Measurements from ENCODE around the gene HPX. TPM values are rescaled to one million over a fixed set of nuclear protein-coding genes. Genes with fewer than 3 reads are reported as not detected.

The HPX gene
- total and polyA plus RNA-seq, 2 of the 13 experiments (the other 11 are each of a cell fraction or from before 2014, with no cell fraction given) = 9.2 to 57.4 TPM

GRCh38 chr11:6440906-6441358 is at the start of gene HPX (continued):
- TF ChIP-seq, protein P1, sequence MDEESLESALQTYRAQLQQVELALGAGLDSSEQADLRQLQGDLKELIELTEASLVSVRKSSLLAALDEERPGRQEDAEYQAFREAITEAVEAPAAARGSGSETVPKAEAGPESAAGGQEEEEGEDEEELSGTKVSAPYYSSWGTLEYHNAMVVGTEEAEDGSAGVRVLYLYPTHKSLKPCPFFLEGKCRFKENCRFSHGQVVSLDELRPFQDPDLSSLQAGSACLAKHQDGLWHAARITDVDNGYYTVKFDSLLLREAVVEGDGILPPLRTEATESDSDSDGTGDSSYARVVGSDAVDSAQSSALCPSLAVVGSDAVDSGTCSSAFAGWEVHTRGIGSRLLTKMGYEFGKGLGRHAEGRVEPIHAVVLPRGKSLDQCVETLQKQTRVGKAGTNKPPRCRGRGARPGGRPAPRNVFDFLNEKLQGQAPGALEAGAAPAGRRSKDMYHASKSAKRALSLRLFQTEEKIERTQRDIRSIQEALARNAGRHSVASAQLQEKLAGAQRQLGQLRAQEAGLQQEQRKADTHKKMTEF (CRISPR knock-in tag; IDR thresholded peaks at IDR 0.05) = peak; percentile 69; the same call in 1 of the 2 replicates
- TF ChIP-seq BORCS8-MEF2B (CRISPR knock-in tag; IDR thresholded peaks at IDR 0.05) (no peak), ZNF160 (CRISPR knock-in tag; IDR thresholded peaks at IDR 0.05) (0 out of 2 replicates have a peak, but pooled peaks have one; percentile 58), ISX (CRISPR knock-in tag; conservative IDR thresholded peaks at IDR 0.05) (no peak), NFKBIZ (CRISPR knock-in tag; IDR thresholded peaks at IDR 0.05) (peak; percentile 46; the same call in 1 of the 2 replicates), MXD4 (CRISPR knock-in tag; IDR thresholded peaks at IDR 0.05) (no peak; the same call in 1 of the 2 replicates), RELA (CRISPR knock-in tag; IDR thresholded peaks at IDR 0.05) (no peak), ARHGAP35 (CRISPR knock-in tag; IDR thresholded peaks at IDR 0.05; ENCODE audit: borderline replicate concordance) (no peak), NR2F2 (IDR thresholded peaks at IDR 0.05; ENCODE audit: borderline replicate concordance, low read depth) (peak; percentile 72; the same call in 1 of the 2 replicates), EP300 (IDR thresholded peaks at IDR 0.05; ENCODE audit: low read depth in 2 of 2, low read length in 2 of 2) (peak; percentile 54 to 86; a peak in 3 of 4 replicates), EP300 (CRISPR knock-in tag; IDR thresholded peaks at IDR 0.05; ENCODE audit: borderline replicate concordance) (peak; percentile 78), ZNF224 (CRISPR knock-in tag; IDR thresholded peaks at IDR 0.05) (no peak), ZNF615 (CRISPR knock-in tag; IDR thresholded peaks at IDR 0.05; ENCODE audit: borderline replicate concordance) (0 out of 2 replicates have a peak, but pooled peaks have one; percentile 22), MYPOP (CRISPR knock-in tag; IDR thresholded peaks at IDR 0.05) (peak; percentile 49; the same call in 1 of the 2 replicates), YEATS4 (CRISPR knock-in tag; IDR thresholded peaks at IDR 0.05; ENCODE audit: borderline replicate concordance) (no peak), ZFP82 (CRISPR knock-in tag; IDR thresholded peaks at IDR 0.05; ENCODE audit: borderline replicate concordance) (0 out of 2 replicates have a peak, but pooled peaks have one; percentile 18), KDM4B (CRISPR knock-in tag; IDR thresholded peaks at IDR 0.05) (peak; percentile 72; the same call in 1 of the 2 replicates), SRF (IDR thresholded peaks at IDR 0.05; ENCODE audit: low read depth, low read length) (no peak), FOXA3 (CRISPR knock-in tag; IDR thresholded peaks at IDR 0.05) (peak; percentile 87), HIC2 (CRISPR knock-in tag; IDR thresholded peaks at IDR 0.05; ENCODE audit: low read depth) (0 out of 2 replicates have a peak, but pooled peaks have one; percentile 54), ISL2 (CRISPR knock-in tag; IDR thresholded peaks at IDR 0.05) (0 out of 2 replicates have a peak, but pooled peaks have one; percentile 43), ZNF234 (CRISPR knock-in tag; conservative IDR thresholded peaks at IDR 0.05) (no peak), SOX5 (CRISPR knock-in tag; IDR thresholded peaks at IDR 0.05; ENCODE audit: borderline replicate concordance) (peak; percentile 53; the same call in 1 of the 2 replicates), NCOR1 (IDR thresholded peaks at IDR 0.05; ENCODE audit: borderline replicate concordance, low read length) (peak; percentile 33; the same call in 1 of the 2 replicates)
- TF ChIP-seq, protein P2, sequence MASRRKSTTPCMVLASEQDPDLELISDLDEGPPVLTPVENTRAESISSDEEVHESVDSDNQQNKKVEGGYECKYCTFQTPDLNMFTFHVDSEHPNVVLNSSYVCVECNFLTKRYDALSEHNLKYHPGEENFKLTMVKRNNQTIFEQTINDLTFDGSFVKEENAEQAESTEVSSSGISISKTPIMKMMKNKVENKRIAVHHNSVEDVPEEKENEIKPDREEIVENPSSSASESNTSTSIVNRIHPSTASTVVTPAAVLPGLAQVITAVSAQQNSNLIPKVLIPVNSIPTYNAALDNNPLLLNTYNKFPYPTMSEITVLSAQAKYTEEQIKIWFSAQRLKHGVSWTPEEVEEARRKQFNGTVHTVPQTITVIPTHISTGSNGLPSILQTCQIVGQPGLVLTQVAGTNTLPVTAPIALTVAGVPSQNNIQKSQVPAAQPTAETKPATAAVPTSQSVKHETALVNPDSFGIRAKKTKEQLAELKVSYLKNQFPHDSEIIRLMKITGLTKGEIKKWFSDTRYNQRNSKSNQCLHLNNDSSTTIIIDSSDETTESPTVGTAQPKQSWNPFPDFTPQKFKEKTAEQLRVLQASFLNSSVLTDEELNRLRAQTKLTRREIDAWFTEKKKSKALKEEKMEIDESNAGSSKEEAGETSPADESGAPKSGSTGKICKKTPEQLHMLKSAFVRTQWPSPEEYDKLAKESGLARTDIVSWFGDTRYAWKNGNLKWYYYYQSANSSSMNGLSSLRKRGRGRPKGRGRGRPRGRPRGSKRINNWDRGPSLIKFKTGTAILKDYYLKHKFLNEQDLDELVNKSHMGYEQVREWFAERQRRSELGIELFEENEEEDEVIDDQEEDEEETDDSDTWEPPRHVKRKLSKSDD (CRISPR knock-in tag; IDR thresholded peaks at IDR 0.05; ENCODE audit: low read depth) = no peak

Measured in HepG2 (cell line).